Measurements from ENCODE around the gene CAPN5. TPM values are rescaled to one million over a fixed set of nuclear protein-coding genes. Genes with fewer than 3 reads are reported as not detected.

Gene CAPN5
- 12.0 and 18.0 TPM in 2 replicates for total RNA-seq

DNA sequence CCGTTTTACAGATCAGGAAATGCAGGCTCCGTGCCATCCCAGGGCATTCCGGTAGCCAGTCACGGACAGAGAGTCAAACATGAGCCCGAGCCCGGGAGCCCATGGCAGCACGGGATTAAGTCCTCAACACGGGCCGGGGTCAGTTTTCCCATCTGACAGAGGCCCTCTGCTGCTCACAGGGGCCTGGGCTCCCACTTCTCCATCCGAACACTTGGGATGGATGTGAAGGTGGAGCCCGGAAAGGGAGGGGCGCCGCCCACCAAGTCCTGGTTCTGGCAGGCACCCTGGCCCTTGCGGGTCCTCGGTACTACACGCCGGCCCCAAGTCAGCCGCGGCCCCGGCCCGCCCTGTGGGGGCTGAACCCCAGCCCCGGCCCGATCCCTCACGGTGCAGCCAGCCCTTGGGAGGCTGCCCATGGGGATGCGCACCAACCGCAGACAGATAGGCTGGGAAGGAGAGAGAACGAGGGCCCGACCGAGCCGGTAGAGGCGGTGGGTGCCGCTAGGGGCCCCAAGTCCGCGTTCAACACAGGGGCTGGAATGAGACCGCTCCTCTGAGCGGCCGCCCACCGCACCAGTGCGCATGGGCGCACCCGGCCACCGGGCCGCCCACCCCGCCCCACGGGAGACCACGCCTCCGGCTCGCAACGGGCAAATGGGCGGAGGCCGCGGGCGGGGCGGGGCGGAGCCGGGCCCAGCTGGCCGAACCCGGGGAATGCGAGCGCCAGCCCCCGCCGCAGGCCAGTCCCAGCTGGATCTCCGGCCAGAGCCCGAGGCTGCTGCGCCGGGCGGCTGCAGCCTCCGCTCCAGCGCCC, at the start of gene CAPN5:
Gene CAPN5 (plus strand): TSS at position 743 of the 814 bp plus-strand sequence. CDS start 17,916 bp downstream, outside the sequence.

DNA sequence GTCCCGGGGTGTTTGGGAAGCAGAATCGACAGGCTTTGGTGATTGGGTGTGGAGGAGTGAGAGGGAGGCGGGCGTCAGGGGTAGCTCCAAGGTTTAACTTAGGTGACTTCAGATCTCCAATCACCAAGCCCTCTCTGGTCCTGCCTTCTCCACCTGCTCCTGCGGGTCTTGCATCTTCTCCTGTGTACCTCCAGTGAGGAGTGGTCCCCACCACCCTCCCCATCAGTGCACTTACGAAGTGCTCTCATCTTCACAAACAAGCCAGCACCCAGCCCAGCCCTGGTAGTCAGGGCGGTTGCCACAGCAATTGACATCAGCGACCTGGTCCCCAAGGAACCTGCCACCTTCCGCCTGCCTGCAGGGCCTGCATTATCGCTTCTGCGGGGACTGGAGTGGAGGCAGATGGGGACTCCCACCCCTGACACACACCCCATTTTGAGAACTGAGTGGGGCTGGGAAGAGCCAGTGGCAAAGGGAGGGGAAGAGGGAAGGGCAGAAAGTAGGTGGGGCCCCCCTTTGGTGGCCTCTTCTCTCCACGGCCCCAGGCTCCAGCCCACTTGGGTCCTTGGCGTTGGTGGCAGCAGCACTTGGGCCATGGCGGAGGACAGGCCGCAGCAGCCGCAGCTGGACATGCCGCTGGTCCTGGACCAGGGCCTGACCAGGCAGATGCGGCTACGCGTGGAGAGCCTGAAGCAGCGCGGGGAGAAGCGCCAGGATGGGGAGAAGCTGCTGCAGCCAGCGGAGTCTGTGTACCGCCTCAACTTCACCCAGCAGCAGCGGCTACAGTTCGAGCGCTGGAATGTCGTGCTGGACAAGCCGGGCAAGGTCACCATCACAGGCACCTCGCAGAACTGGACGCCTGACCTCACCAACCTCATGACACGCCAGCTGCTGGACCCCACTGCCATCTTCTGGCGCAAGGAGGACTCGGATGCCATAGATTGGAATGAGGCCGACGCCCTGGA, 35.8 kb downstream of the CAPN5 start, which contains the start of gene OMP:
Gene OMP (plus strand): TSS at position 595 of the 965 bp plus-strand sequence. CDS start 0 bp downstream, at position 595.

DNA sequence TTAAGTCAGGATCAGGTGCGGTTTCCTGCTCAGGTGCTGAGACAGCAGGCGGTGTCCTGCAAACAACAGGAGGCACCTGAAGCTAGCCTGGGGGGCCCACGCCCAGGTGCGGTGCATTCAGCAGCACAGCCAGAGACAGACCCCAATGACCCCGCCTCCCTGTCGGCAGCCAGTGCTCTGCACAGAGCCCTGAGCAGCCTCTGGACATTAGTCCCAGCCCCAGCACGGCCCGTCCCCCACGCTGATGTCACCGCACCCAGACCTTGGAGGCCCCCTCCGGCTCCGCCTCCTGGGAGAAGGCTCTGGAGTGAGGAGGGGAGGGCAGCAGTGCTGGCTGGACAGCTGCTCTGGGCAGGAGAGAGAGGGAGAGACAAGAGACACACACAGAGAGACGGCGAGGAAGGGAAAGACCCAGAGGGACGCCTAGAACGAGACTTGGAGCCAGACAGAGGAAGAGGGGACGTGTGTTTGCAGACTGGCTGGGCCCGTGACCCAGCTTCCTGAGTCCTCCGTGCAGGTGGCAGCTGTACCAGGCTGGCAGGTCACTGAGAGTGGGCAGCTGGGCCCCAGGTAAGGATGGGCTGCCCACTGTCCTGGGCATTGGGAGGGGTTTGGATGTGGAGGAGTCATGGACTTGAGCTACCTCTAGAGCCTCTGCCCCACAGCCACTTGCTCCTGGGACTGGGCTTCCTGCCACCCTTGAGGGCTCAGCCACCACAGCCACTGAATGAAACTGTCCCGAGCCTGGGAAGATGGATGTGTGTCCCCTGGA, 61.3 kb downstream of the CAPN5 start, which contains the start of gene MYO7A:
Gene MYO7A (plus strand): TSS at position 327 of the 772 bp plus-strand sequence. CDS start 2,389 bp downstream, outside the sequence.

Other genes with a start within 250 kb of the CAPN5 start
- 6.5 and 7.7 TPM in 2 replicates for gene ACER3, start 206.1 kb upstream of the CAPN5 start, total RNA-seq
- gene B3GNT6, start 32.6 kb upstream of the CAPN5 start, total RNA-seq, result not detected in 2 replicates
- gene OMP, start 35.9 kb downstream of the CAPN5 start, total RNA-seq, result not detected in 2 replicates
- 0.23 and 0.51 TPM in 2 replicates for gene MYO7A, start 61.3 kb downstream of the CAPN5 start, total RNA-seq
- gene GDPD4, start 234.7 kb downstream of the CAPN5 start, total RNA-seq, result not detected in 2 replicates

Measured in pericardium fibroblast (primary cell).